Stimulated activated CD4-positive, alpha-beta T cell treated with anti-CD3 and anti-CD28 coated beads, Interleukin-2, amount 100 ng/mL, for 48 hours (primary cell): ENCODE results near the gene SLN.

Experiments used
- DNase-seq, 2 donors: peaks; one replicate each; pipeline ENCODE4 v3.0.0-alpha.2; 2020

SLN gene

GRCh38 chr11:107719073-107719472, 7.2 kb upstream of the SLN start:
- DNase-seq, result no peak

- DNase-seq, result no peak
These were observed 5.2 kb upstream of the SLN start for GRCh38 chr11:107716884-107717532.

GRCh38 chr11:107713009-107713408, 1.2 kb upstream of the SLN start:
- no peak for DNase-seq

GRCh38 chr11:107710301-107710700, 1.6 kb downstream of the SLN start:
- DNase-seq, result no peak

- DNase-seq, result no peak
These were observed 3.1 kb downstream of the SLN start for GRCh38 chr11:107708792-107709191.

- no peak for DNase-seq
These were observed 4.0 kb downstream of the SLN start for GRCh38 chr11:107707807-107708206.

- DNase-seq, result no peak
These were observed 4.6 kb downstream of the SLN start for GRCh38 chr11:107707215-107707671.

GRCh38 chr11:107706531-107706930, 5.3 kb downstream of the SLN start:
- DNase-seq, result no peak

- DNase-seq, result no peak
These were observed 6.8 kb downstream of the SLN start for GRCh38 chr11:107705027-107705426.

GRCh38 chr11:107704451-107704850, 7.4 kb downstream of the SLN start:
- no peak for DNase-seq

GRCh38 chr11:107702723-107703122, 9.1 kb downstream of the SLN start:
- DNase-seq, result no peak

- no peak for DNase-seq
These were observed 9.7 kb downstream of the SLN start for GRCh38 chr11:107702109-107702660.

- no peak for DNase-seq
These were observed 12.2 kb downstream of the SLN start for GRCh38 chr11:107699371-107700285.

GRCh38 chr11:107697291-107697690, 14.6 kb downstream of the SLN start:
- DNase-seq, result no peak

GRCh38 chr11:107696140-107696539, 15.7 kb downstream of the SLN start:
- no peak for DNase-seq

- DNase-seq, result no peak
These were observed 16.4 kb downstream of the SLN start for GRCh38 chr11:107695446-107695845.

- no peak for DNase-seq
These were observed 20.7 kb downstream of the SLN start for GRCh38 chr11:107691000-107691750.

- peak; percentile 51 to 57 for DNase-seq
These were observed 22.3 kb downstream of the SLN start for GRCh38 chr11:107689317-107690202.

- DNase-seq, result no peak
These were observed 23.4 kb downstream of the SLN start for GRCh38 chr11:107688322-107688918.

GRCh38 chr11:107683807-107684206, 28.0 kb downstream of the SLN start:
- no peak for DNase-seq

GRCh38 chr11:107683061-107683460, 28.8 kb downstream of the SLN start:
- no peak for DNase-seq

GRCh38 chr11:107682572-107682971, 29.3 kb downstream of the SLN start:
- DNase-seq, result no peak
